Stimulated activated CD4-positive, alpha-beta T cell treated with anti-CD3 and anti-CD28 coated beads, TNF-alpha, amount 100 ng/mL, for 48 hours (primary cell): ENCODE data around the gene ZBTB16.

Experiments used
- DNase-seq, 3 donors: peaks; one replicate each; pipeline ENCODE4 v3.0.0-alpha.2; 2020; ENCODE audit warnings: low read depth in 3 of 3

The ZBTB16 gene

GRCh38 chr11:114063829-114064201, 4.3 kb downstream of the ZBTB16 start:
- DNase-seq, result no peak

- DNase-seq, result no peak
Measured at GRCh38 chr11:114064216-114064615, 4.7 kb downstream of the ZBTB16 start.

GRCh38 chr11:114065094-114065493, 5.6 kb downstream of the ZBTB16 start:
- DNase-seq, result no peak

- DNase-seq, result no peak
Measured at GRCh38 chr11:114066046-114066648, 6.6 kb downstream of the ZBTB16 start.

GRCh38 chr11:114068327-114068726, 8.8 kb downstream of the ZBTB16 start:
- no peak for DNase-seq

- DNase-seq, result no peak
Measured at GRCh38 chr11:114070464-114071139, 11.1 kb downstream of the ZBTB16 start.

- no peak for DNase-seq
Measured at GRCh38 chr11:114073007-114073827, 13.7 kb downstream of the ZBTB16 start.

GRCh38 chr11:114073828-114074381, 14.4 kb downstream of the ZBTB16 start:
- no peak for DNase-seq

GRCh38 chr11:114074546-114075343, 15.2 kb downstream of the ZBTB16 start:
- no peak for DNase-seq

GRCh38 chr11:114075344-114075610, 15.8 kb downstream of the ZBTB16 start:
- no peak for DNase-seq

GRCh38 chr11:114075891-114076441, 16.5 kb downstream of the ZBTB16 start:
- peak in 1 of 3 donors; percentile 26 for DNase-seq

GRCh38 chr11:114076921-114077331, 17.4 kb downstream of the ZBTB16 start:
- no peak for DNase-seq

GRCh38 chr11:114077482-114078305, 18.2 kb downstream of the ZBTB16 start:
- DNase-seq, result no peak

GRCh38 chr11:114078423-114078822, 18.9 kb downstream of the ZBTB16 start:
- no peak for DNase-seq

- DNase-seq, result no peak
Measured at GRCh38 chr11:114079511-114080065, 20.1 kb downstream of the ZBTB16 start.

- no peak for DNase-seq
Measured at GRCh38 chr11:114080219-114080618, 20.7 kb downstream of the ZBTB16 start.

- no peak for DNase-seq
Measured at GRCh38 chr11:114080769-114081168, 21.3 kb downstream of the ZBTB16 start.

GRCh38 chr11:114081641-114082414, 22.3 kb downstream of the ZBTB16 start:
- no peak for DNase-seq

GRCh38 chr11:114082415-114082748, 22.9 kb downstream of the ZBTB16 start:
- DNase-seq, result no peak

- DNase-seq, result no peak
Measured at GRCh38 chr11:114082767-114083181, 23.3 kb downstream of the ZBTB16 start.
